T-cell (primary cell): ENCODE data around the gene E2F4. TPM values are rescaled to one million over a fixed set of nuclear protein-coding genes. Genes with fewer than 3 reads are reported as not detected.

Experiments used
- ATAC-seq, 4 experiments: fragments of 200-7000 bp in 3 of 4; fragments of 150-1000 bp in 1 of 4; cut with Tn5 transposase; replicated peaks in 1 of 4; 1 replicate in 3 of 4; 2 replicates in 1 of 4; pipeline ENCODE4 v1.10.0; 2021; ENCODE audit warnings: moderate library complexity in 3 of 4, mild to moderate bottlenecking in 2 of 4, moderate number of reproducible peaks in 1 of 4
- CTCF ChIA-PET, 2 donors: fragments of 300-600 bp; sonication (Branson Sonifier 250); formaldehyde crosslinking; loops; one replicate each; lab custom pipeline; 2022; ENCODE audit warnings: antibody characterized with exemption in 2 of 2; lab: Charles Lee
- POLR2A ChIA-PET, 2 donors: fragments of 300-600 bp; sonication (Branson Sonifier 250); formaldehyde crosslinking; loops; one replicate each; lab custom pipeline; 2022; ENCODE audit warnings: antibody characterized with exemption in 2 of 2; lab: Charles Lee
- DNase-seq, 35 experiments: peaks; one replicate each; pipeline versions ENCODE4 v3.0.0 to v3.0.0-alpha.2; 2013 to 2023
- H3K27ac ChIP-seq: one replicate; pipeline ENCODE4 v1.5.1; 2013; ENCODE audit warnings: low read length
- H3K27me3 ChIP-seq, 2 experiments: replicated peaks in 1 of 2; 1 replicate in 1 of 2; 2 replicates in 1 of 2; pipeline versions ENCODE4 v1.6.1 to v1.7.0; 2013; ENCODE audit warnings: low read length in 1 of 2, mixed read lengths in 1 of 2; ENCODE audit not compliant: control insufficient read depth in 2 of 2, insufficient read depth in 2 of 2; ENCODE audit errors: extremely low read depth in 1 of 2
- H3K36me3 ChIP-seq, 2 donors: 1 replicate in 1 of 2; 2 replicates in 1 of 2; pipeline versions ENCODE4 v1.6.1 to v1.7.0; 2013; ENCODE audit warnings: low read length in 1 of 2; ENCODE audit not compliant: control insufficient read depth in 2 of 2, insufficient read depth in 1 of 2; ENCODE audit errors: extremely low read depth in 1 of 2
- H3K4me1 ChIP-seq, 2 experiments: 1 replicate in 1 of 2; 2 replicates in 1 of 2; pipeline versions ENCODE4 v1.6.1 to v1.7.0; 2013; ENCODE audit warnings: low read length in 2 of 2, mixed read lengths in 1 of 2; ENCODE audit not compliant: insufficient read depth in 2 of 2, control insufficient read depth in 1 of 2; ENCODE audit errors: extremely low read depth in 1 of 2
- H3K4me3 ChIP-seq, 2 donors: 1 replicate in 1 of 2; 2 replicates in 1 of 2; pipeline versions ENCODE4 v1.5.1 to v1.7.0; 2013; ENCODE audit warnings: mild to moderate bottlenecking in 2 of 2, low read length in 1 of 2, moderate library complexity in 1 of 2; ENCODE audit not compliant: control insufficient read depth in 1 of 2; ENCODE audit errors: extremely low read depth in 1 of 2
- H3K9me3 ChIP-seq: 2 replicates; pipeline ENCODE4 v1.7.0; 2013
- H3K27ac Mint-ChIP-seq, 2 donors: one replicate each; pipeline ENCODE4 v1.8.0; 2020 to 2021; ENCODE audit warnings: mild to moderate bottlenecking in 2 of 2, mixed read lengths in 2 of 2
- H3K27me3 Mint-ChIP-seq, 2 donors: one replicate each; pipeline ENCODE4 v1.8.0; 2021 to 2022; ENCODE audit warnings: mixed read lengths in 2 of 2
- H3K36me3 Mint-ChIP-seq: one replicate; pipeline ENCODE4 v1.8.0; 2021; ENCODE audit warnings: mixed read lengths
- H3K4me1 Mint-ChIP-seq, 3 donors: one replicate each; pipeline ENCODE4 v1.8.0; 2020 to 2022; ENCODE audit warnings: mixed read lengths in 3 of 3, mild to moderate bottlenecking in 1 of 3
- H3K4me3 Mint-ChIP-seq, 3 donors: one replicate each; pipeline ENCODE4 v1.8.0; 2020 to 2022; ENCODE audit warnings: mild to moderate bottlenecking in 3 of 3, mixed read lengths in 3 of 3, moderate library complexity in 3 of 3
- H3K9me3 Mint-ChIP-seq, 3 donors: one replicate each; pipeline ENCODE4 v1.8.0; 2020 to 2022; ENCODE audit warnings: mixed read lengths in 3 of 3
- WGBS: methylation state at CpG from one replicate; pipeline ENCODE4 v1.1.5; 2013; ENCODE audit warnings: missing lambda C conversion rate; ENCODE audit not compliant: insufficient coverage; 5-methylcytosine and 5-hydroxymethylcytosine counted together
- total RNA-seq, 35 experiments: library from RNA in 6 of 35; stranded (reverse) in 6 of 35; fragments of 120-200 nt in 1 of 35; gene quantifications; one replicate each; pipeline versions ENCODE4 v1.2.1 to v1.2.4 and lab custom pipeline; 2013 to 2026

The E2F4 gene
- total RNA-seq, 5 donors from 2014 or later (not counting 1 experiment from before 2014, with no cell fraction given): 59.4 to 97.1 (median 83.1) TPM

GRCh38 chr16:67206838-67207248, 14.9 kb downstream of the E2F4 start:
- Mint-ChIP-seq H3K4me1 (peaks cover 0 to 8% (median 0%) of the 10 kb centered on the region in 3 donors), H3K36me3 (peaks cover 7% of the 10 kb centered on the region), H3K4me3 (no peak overlapping the region), H3K27ac (peak overlapping the region in 1 of 2 donors; percentile 39), H3K27me3 (no peaks in the 10 kb centered on the region), H3K9me3 (no peaks in the 10 kb centered on the region)
- Histone ChIP-seq H3K9me3 (no peaks in the 10 kb centered on the region), H3K36me3 (peaks cover 16 to 28% of the 10 kb centered on the region in 2 donors), H3K4me1 (no peaks in the 10 kb centered on the region), H3K27ac (no peak overlapping the region), H3K27me3 (no peaks in the 10 kb centered on the region), H3K4me3 (no peak overlapping the region)
- ChIA-PET POLR2A (no interaction called here), CTCF (no interaction called here)
- DNase-seq: no peak
- 100% methylated on average over 3 of the region's 3 CpGs for WGBS
- no peak for ATAC-seq

- Mint-ChIP-seq H3K27me3 (no peaks in the 10 kb centered on the region), H3K9me3 (no peaks in the 10 kb centered on the region), H3K27ac (no peak overlapping the region), H3K4me1 (peaks cover 0 to 8% (median 0%) of the 10 kb centered on the region in 3 donors), H3K36me3 (peaks cover 8% of the 10 kb centered on the region), H3K4me3 (no peak overlapping the region)
- no peak for DNase-seq
- H3K27ac ChIP-seq: no peak overlapping the region
- no peaks in the 10 kb centered on the region for H3K4me1 ChIP-seq
- no peak overlapping the region for H3K4me3 ChIP-seq
- CTCF ChIA-PET: no interaction called here
- ATAC-seq: no peak
- POLR2A ChIA-PET: no interaction called here
- no peaks in the 10 kb centered on the region for H3K27me3 ChIP-seq
- no peaks in the 10 kb centered on the region for H3K9me3 ChIP-seq
- peaks cover 10 to 23% of the 10 kb centered on the region in 2 donors for H3K36me3 ChIP-seq
- WGBS: 93% methylated on average over 21 of the region's 21 CpGs
Observed at GRCh38 chr16:67207249-67208091, 15.5 kb downstream of the E2F4 start.

- H3K4me3 Mint-ChIP-seq: no peak overlapping the region
- peaks cover 0 to 8% (median 0%) of the 10 kb centered on the region in 3 donors for H3K4me1 Mint-ChIP-seq
- H3K27ac Mint-ChIP-seq: no peak overlapping the region
- DNase-seq (no peak), ATAC-seq (no peak)
- Histone ChIP-seq H3K36me3 (peaks cover 2 to 21% of the 10 kb centered on the region in 2 donors), H3K27me3 (no peaks in the 10 kb centered on the region), H3K4me3 (no peak overlapping the region), H3K27ac (no peak overlapping the region), H3K4me1 (no peaks in the 10 kb centered on the region), H3K9me3 (no peaks in the 10 kb centered on the region)
- CTCF ChIA-PET: interaction anchor here in 1 of 2 donors (0.6 kb wide), 1 partner anchor 568 kb away, joined by 6 read pairs; no protein-coding TSS in a partner anchor
- peaks cover 8% of the 10 kb centered on the region for H3K36me3 Mint-ChIP-seq
- POLR2A ChIA-PET: no interaction called here
- no peaks in the 10 kb centered on the region for H3K9me3 Mint-ChIP-seq
- no peaks in the 10 kb centered on the region for H3K27me3 Mint-ChIP-seq
- WGBS: 91% methylated on average over 10 of the region's 11 CpGs
Observed at GRCh38 chr16:67208154-67208896, 16.4 kb downstream of the E2F4 start.

- no peak for ATAC-seq
- no peaks in the 10 kb centered on the region for H3K27me3 Mint-ChIP-seq
- H3K9me3 Mint-ChIP-seq: no peaks in the 10 kb centered on the region
- H3K27ac Mint-ChIP-seq: no peak overlapping the region
- no peaks in the 10 kb centered on the region for H3K9me3 ChIP-seq
- CTCF ChIA-PET: no interaction called here
- no peak overlapping the region for H3K4me3 ChIP-seq
- no peaks in the 10 kb centered on the region for H3K4me1 ChIP-seq
- no peak overlapping the region for H3K4me3 Mint-ChIP-seq
- peaks cover 8% of the 10 kb centered on the region for H3K36me3 Mint-ChIP-seq
- 97% methylated on average over 3 of the region's 8 CpGs for WGBS
- peaks cover 0 to 8% (median 0%) of the 10 kb centered on the region in 3 donors for H3K4me1 Mint-ChIP-seq
- no peak for DNase-seq
- peaks cover 0 to 13% of the 10 kb centered on the region in 2 donors for H3K36me3 ChIP-seq
- POLR2A ChIA-PET: no interaction called here
- H3K27ac ChIP-seq: no peak overlapping the region
- no peaks in the 10 kb centered on the region for H3K27me3 ChIP-seq
Observed at GRCh38 chr16:67209565-67209964, 17.6 kb downstream of the E2F4 start.

- Mint-ChIP-seq H3K27me3 (no peaks in the 10 kb centered on the region), H3K4me3 (no peak overlapping the region), H3K4me1 (peaks cover 0 to 8% (median 0%) of the 10 kb centered on the region in 3 donors), H3K36me3 (peaks cover 8% of the 10 kb centered on the region), H3K9me3 (no peaks in the 10 kb centered on the region), H3K27ac (no peak overlapping the region)
- no peak for ATAC-seq
- no peaks in the 10 kb centered on the region for H3K27me3 ChIP-seq
- H3K36me3 ChIP-seq: peaks cover 0 to 13% of the 10 kb centered on the region in 2 donors
- no peak overlapping the region for H3K27ac ChIP-seq
- H3K4me1 ChIP-seq: no peaks in the 10 kb centered on the region
- POLR2A ChIA-PET: no interaction called here
- no peak for DNase-seq
- WGBS: 88% methylated on average over 25 of the region's 25 CpGs
- H3K9me3 ChIP-seq: no peaks in the 10 kb centered on the region
- CTCF ChIA-PET: no interaction called here
- H3K4me3 ChIP-seq: no peak overlapping the region
Observed at GRCh38 chr16:67210069-67210937, 18.3 kb downstream of the E2F4 start.

GRCh38 chr16:67211674-67212073, 19.7 kb downstream of the E2F4 start:
- Mint-ChIP-seq H3K36me3 (peaks cover 13% of the 10 kb centered on the region), H3K4me3 (no peak overlapping the region), H3K27me3 (no peaks in the 10 kb centered on the region), H3K27ac (no peak overlapping the region), H3K4me1 (peaks cover 0 to 4% (median 0%) of the 10 kb centered on the region in 3 donors), H3K9me3 (no peaks in the 10 kb centered on the region)
- DNase-seq (no peak), ATAC-seq (no peak)
- no peak overlapping the region for H3K27ac ChIP-seq
- CTCF ChIA-PET: no interaction called here
- no peak overlapping the region for H3K4me3 ChIP-seq
- POLR2A ChIA-PET: no interaction called here
- H3K9me3 ChIP-seq: no peaks in the 10 kb centered on the region
- H3K27me3 ChIP-seq: no peaks in the 10 kb centered on the region
- 84% methylated on average over 4 of the region's 7 CpGs for whole genome bisulfite sequencing
- peaks cover 0 to 13% of the 10 kb centered on the region in 2 donors for H3K36me3 ChIP-seq
- H3K4me1 ChIP-seq: no peaks in the 10 kb centered on the region
